K562 (cell line): ENCODE results near the gene LPXN.

Experiments used
- ILK ChIP-seq: fragments of 450-650 bp; IDR thresholded peaks from 2 replicates; pipeline ENCODE4 v1.6.1; 2016; ENCODE audit warnings: missing genetic modification characterization, low read depth, mild to moderate bottlenecking, missing compliant biosample characterization, moderate library complexity, borderline replicate concordance
- TF ChIP-seq, protein P1 (sequence below): fragments of 450-650 bp; IDR thresholded peaks from 2 replicates; pipeline ENCODE4 v1.6.1; 2016; ENCODE audit warnings: low read depth

DNA sequence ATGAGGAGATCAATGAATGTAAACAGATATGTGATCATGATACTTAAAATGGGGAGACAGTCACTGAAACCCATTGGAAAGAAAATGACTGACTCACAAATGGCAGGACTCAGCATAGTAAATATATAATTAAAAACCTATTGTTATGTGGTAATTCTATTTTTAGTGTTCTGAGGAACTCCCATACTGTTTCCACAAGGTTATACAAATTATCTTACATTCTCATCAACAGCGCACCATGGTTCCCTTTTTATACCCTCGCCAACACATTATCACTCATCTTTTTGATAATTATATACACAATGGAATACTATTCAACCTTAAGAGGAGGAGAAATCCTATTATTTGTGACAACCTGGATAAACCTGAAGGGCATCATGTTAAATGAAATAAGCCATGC, 84.8 kb downstream of the LPXN start:
- TF ChIP-seq ILK (tag), result no peak
- TF ChIP-seq, protein P1, sequence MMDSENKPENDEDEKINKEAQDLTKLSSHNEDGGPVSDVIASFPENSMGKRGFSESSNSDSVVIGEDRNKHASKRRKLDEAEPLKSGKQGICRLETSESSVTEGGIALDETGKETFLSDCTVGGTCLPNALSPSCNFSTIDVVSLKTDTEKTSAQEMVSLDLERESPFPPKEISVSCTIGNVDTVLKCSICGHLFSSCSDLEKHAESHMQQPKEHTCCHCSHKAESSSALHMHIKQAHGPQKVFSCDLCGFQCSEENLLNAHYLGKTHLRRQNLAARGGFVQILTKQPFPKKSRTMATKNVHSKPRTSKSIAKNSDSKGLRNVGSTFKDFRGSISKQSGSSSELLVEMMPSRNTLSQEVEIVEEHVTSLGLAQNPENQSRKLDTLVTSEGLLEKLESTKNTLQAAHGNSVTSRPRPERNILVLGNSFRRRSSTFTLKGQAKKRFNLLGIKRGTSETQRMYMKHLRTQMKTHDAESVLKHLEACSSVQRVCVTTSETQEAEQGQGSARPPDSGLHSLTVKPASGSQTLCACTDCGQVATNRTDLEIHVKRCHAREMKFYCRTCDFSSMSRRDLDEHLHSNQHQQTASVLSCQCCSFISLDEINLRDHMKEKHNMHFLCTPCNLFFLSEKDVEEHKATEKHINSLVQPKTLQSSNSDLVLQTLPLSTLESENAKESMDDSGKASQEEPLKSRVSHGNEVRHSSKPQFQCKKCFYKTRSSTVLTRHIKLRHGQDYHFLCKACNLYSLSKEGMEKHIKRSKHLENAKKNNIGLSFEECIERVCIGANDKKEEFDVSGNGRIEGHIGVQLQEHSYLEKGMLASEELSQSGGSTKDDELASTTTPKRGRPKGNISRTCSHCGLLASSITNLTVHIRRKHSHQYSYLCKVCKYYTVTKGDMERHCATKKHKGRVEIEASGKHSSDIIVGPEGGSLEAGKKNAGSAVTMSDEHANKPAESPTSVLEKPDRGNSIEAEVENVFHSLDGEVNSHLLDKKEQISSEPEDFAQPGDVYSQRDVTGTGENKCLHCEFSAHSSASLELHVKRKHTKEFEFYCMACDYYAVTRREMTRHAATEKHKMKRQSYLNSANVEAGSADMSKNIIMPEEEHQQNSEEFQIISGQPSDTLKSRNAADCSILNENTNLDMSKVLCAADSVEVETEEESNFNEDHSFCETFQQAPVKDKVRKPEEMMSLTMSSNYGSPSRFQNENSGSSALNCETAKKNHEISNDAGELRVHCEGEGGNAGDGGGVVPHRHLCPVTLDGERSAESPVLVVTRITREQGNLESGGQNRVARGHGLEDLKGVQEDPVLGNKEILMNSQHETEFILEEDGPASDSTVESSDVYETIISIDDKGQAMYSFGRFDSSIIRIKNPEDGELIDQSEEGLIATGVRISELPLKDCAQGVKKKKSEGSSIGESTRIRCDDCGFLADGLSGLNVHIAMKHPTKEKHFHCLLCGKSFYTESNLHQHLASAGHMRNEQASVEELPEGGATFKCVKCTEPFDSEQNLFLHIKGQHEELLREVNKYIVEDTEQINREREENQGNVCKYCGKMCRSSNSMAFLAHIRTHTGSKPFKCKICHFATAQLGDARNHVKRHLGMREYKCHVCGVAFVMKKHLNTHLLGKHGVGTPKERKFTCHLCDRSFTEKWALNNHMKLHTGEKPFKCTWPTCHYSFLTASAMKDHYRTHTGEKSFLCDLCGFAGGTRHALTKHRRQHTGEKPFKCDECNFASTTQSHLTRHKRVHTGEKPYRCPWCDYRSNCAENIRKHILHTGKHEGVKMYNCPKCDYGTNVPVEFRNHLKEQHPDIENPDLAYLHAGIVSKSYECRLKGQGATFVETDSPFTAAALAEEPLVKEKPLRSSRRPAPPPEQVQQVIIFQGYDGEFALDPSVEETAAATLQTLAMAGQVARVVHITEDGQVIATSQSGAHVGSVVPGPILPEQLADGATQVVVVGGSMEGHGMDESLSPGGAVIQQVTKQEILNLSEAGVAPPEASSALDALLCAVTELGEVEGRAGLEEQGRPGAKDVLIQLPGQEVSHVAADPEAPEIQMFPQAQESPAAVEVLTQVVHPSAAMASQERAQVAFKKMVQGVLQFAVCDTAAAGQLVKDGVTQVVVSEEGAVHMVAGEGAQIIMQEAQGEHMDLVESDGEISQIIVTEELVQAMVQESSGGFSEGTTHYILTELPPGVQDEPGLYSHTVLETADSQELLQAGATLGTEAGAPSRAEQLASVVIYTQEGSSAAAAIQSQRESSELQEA, result no peak
